Panc1 (cell line): ENCODE measurements around the gene CENPP. TPM values are rescaled to one million over a fixed set of nuclear protein-coding genes. Genes with fewer than 3 reads are reported as not detected.

Source experiments
- ATAC-seq: fragments of 200-7000 bp; cut with Tn5 transposase; 2 replicates; pipeline ENCODE4 v1.9.1; 2020; ENCODE audit warnings: mild to moderate bottlenecking, moderate library complexity
- BruUV-seq: library from RNA; stranded (reverse); fragments of 400-500 nt; replicated peaks from 2 replicates; lab custom pipeline; 2021; lab: Mats Ljungman, UMichigan
- CTCF ChIA-PET: fragments of 300-600 bp; sonication (Branson Sonifier 250); formaldehyde crosslinking; loops from one replicate; lab custom pipeline; 2022; ENCODE audit warnings: antibody characterized with exemption; lab: Charles Lee
- POLR2A ChIA-PET: fragments of 300-600 bp; sonication (Branson Sonifier 250); formaldehyde crosslinking; loops from one replicate; lab custom pipeline; 2022; ENCODE audit warnings: antibody characterized with exemption; lab: Charles Lee
- DNase-seq: peaks from one replicate; pipeline ENCODE4 v3.0.0-alpha.2; 2010; ENCODE audit warnings: low read depth, low spot score
- H3K27ac ChIP-seq: 2 replicates; pipeline ENCODE4 v1.5.1; 2011; ENCODE audit warnings: mild to moderate bottlenecking, low read length, inconsistent platforms
- H3K27me3 ChIP-seq: fragments of 200-500 bp; sonication (Bioruptor generic); 2 replicates; pipeline ENCODE4 v1.6.0; 2014; ENCODE audit warnings: low read length, inconsistent platforms; ENCODE audit not compliant: control insufficient read depth, insufficient read depth
- H3K36me3 ChIP-seq: fragments of 200-500 bp; sonication (Bioruptor generic); 2 replicates; pipeline ENCODE4 v1.5.1; 2014; ENCODE audit warnings: inconsistent platforms, mild to moderate bottlenecking, low read length, moderate library complexity; ENCODE audit not compliant: control insufficient read depth, insufficient read depth
- H3K4me1 ChIP-seq: 2 replicates; pipeline ENCODE4 v1.5.1; 2011; ENCODE audit warnings: inconsistent platforms, mild to moderate bottlenecking, low read length, moderate library complexity; ENCODE audit not compliant: control insufficient read depth, insufficient read depth
- H3K4me3 ChIP-seq, 2 experiments: 2 replicates each; pipeline ENCODE4 v1.5.1; 2011 to 2012; ENCODE audit warnings: low read depth in 2 of 2, low read length in 2 of 2, mild to moderate bottlenecking in 2 of 2, inconsistent platforms in 1 of 2, moderate library complexity in 1 of 2
- H3K9me3 ChIP-seq: fragments of 200-500 bp; sonication (Bioruptor generic); 2 replicates; pipeline ENCODE4 v1.5.1; 2014; ENCODE audit warnings: low read depth, mild to moderate bottlenecking, inconsistent platforms, low read length, moderate library complexity; ENCODE audit not compliant: control insufficient read depth, insufficient read depth
- POLR2AphosphoS5 ChIP-seq: IDR thresholded peaks from 2 replicates; pipeline ENCODE4 v1.6.1; 2012; ENCODE audit warnings: mild to moderate bottlenecking, low read depth, low read length, moderate library complexity
- SIN3A ChIP-seq: IDR thresholded peaks from 2 replicates; pipeline ENCODE4 v1.6.1; 2012; ENCODE audit warnings: low read depth, mild to moderate bottlenecking, low read length, moderate library complexity, borderline replicate concordance; ENCODE audit not compliant: insufficient read depth
- TCF7L2 ChIP-seq: IDR thresholded peaks from 2 replicates; pipeline ENCODE4 v1.6.1; 2011; ENCODE audit warnings: mild to moderate bottlenecking, low read depth, low read length, inconsistent platforms
- in situ Hi-C: cut with HindIII; loops from 2 replicates; pipeline ENCODE4 v1.10.0; 2016; ENCODE audit warnings: low sequenced_read_pairs, low pct_unique_long_range_greater_than_20kb
- intact Hi-C: fragments of 100-400 bp; cut with micrococcal nuclease; formaldehyde crosslinking; loops from one replicate; pipeline ENCODE4 v1.10.0; 2022; ENCODE audit not compliant: unreplicated experiment
- total RNA-seq: library from RNA; stranded (reverse); gene quantifications from one replicate; pipeline ENCODE4 v1.2.1, GENCODE V29; 2021; ENCODE audit not compliant: unreplicated experiment
- TF ChIP-seq, protein P1 (sequence below): fragments of 450-650 bp; IDR thresholded peaks from 2 replicates; pipeline ENCODE4 v1.5.1; 2017; ENCODE audit warnings: mild to moderate bottlenecking
- TF ChIP-seq, protein P2 (sequence below), 2 experiments: IDR thresholded peaks; 2 replicates each; pipeline ENCODE4 v1.6.1; 2011 to 2012; ENCODE audit warnings: low read depth in 2 of 2, control low read depth in 1 of 2, low read length in 1 of 2, mild to moderate bottlenecking in 1 of 2, moderate library complexity in 1 of 2; ENCODE audit not compliant: insufficient read depth in 1 of 2

Gene CENPP
- total RNA-seq, 1 experiment from 2014 or later: 6.7 TPM

DNA sequence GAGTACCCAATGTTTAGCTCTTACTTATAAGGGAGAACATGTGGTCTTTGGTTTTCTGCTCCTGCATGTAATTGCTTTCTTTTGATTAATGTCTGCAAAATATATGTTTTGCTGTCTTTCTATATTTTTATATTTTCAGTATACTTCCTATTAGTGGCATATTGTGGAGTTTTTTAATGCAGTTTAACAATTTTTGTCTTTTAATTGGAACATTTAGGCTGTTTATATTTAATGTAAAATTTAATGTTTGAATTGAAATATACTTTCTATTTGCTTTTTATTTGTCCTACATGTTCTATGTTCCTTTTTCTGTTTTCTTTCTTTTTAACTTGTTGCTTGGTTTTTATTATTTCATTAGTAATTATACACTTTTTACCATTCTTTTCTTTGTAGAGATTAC, 205.1 kb downstream of the CENPP start:
- TF ChIP-seq POLR2AphosphoS5: no peak
- TF ChIP-seq SIN3A: no peak
- TF ChIP-seq, protein P1, sequence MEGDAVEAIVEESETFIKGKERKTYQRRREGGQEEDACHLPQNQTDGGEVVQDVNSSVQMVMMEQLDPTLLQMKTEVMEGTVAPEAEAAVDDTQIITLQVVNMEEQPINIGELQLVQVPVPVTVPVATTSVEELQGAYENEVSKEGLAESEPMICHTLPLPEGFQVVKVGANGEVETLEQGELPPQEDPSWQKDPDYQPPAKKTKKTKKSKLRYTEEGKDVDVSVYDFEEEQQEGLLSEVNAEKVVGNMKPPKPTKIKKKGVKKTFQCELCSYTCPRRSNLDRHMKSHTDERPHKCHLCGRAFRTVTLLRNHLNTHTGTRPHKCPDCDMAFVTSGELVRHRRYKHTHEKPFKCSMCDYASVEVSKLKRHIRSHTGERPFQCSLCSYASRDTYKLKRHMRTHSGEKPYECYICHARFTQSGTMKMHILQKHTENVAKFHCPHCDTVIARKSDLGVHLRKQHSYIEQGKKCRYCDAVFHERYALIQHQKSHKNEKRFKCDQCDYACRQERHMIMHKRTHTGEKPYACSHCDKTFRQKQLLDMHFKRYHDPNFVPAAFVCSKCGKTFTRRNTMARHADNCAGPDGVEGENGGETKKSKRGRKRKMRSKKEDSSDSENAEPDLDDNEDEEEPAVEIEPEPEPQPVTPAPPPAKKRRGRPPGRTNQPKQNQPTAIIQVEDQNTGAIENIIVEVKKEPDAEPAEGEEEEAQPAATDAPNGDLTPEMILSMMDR: no peak
- TF ChIP-seq TCF7L2: no peak
- DNase-seq (no peak), ATAC-seq (no peak)
- ChIA-PET CTCF (no interaction called here), POLR2A (no interaction called here)
- intact Hi-C loops (no loop called here), in situ Hi-C loops (no loop called here)
- H3K36me3 ChIP-seq: no peaks in the 10 kb centered on the region
- H3K27me3 ChIP-seq: no peaks in the 10 kb centered on the region
- no TSS peak for BruUV-seq
- H3K4me3 ChIP-seq: no peak overlapping the region
- H3K4me1 ChIP-seq: no peaks in the 10 kb centered on the region
- H3K27ac ChIP-seq: no peak overlapping the region
- no peaks in the 10 kb centered on the region for H3K9me3 ChIP-seq

DNA sequence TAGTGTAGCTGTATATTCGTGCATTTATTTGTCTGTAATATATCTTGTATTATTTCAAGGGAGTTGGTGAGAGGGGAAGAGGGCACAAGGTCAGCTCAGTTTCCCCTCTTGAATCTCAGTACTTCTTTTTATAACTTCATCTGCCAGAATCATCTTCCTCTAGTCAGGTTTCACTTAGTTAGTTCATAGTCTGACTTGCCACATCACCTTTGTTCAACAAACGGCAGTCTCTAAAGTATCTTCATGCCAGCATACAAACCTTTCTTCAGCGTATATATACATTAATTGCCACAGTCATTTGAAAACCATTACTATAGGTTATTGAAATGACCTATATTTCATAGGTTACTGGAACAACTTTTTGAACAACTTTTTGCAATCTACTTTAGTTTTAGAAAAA, 208.5 kb downstream of the CENPP start:
- intact Hi-C loops: no loop called here

More for the DNA sequence above, 208.5 kb downstream of the CENPP start:
- ChIA-PET POLR2A (no interaction called here), CTCF (no interaction called here)
- Histone ChIP-seq H3K9me3 (no peaks in the 10 kb centered on the region), H3K4me3 (no peak overlapping the region), H3K27me3 (no peaks in the 10 kb centered on the region), H3K36me3 (no peaks in the 10 kb centered on the region), H3K27ac (no peak overlapping the region), H3K4me1 (no peaks in the 10 kb centered on the region)
- BruUV-seq: no TSS peak
- in situ Hi-C loops: no loop called here
- DNase-seq: no peak
- no peak for ATAC-seq
- no peak for TF ChIP-seq POLR2AphosphoS5
- no peak for TF ChIP-seq SIN3A
- TF ChIP-seq, protein P1: no peak
- TF ChIP-seq TCF7L2: no peak
- TF ChIP-seq, protein P2, sequence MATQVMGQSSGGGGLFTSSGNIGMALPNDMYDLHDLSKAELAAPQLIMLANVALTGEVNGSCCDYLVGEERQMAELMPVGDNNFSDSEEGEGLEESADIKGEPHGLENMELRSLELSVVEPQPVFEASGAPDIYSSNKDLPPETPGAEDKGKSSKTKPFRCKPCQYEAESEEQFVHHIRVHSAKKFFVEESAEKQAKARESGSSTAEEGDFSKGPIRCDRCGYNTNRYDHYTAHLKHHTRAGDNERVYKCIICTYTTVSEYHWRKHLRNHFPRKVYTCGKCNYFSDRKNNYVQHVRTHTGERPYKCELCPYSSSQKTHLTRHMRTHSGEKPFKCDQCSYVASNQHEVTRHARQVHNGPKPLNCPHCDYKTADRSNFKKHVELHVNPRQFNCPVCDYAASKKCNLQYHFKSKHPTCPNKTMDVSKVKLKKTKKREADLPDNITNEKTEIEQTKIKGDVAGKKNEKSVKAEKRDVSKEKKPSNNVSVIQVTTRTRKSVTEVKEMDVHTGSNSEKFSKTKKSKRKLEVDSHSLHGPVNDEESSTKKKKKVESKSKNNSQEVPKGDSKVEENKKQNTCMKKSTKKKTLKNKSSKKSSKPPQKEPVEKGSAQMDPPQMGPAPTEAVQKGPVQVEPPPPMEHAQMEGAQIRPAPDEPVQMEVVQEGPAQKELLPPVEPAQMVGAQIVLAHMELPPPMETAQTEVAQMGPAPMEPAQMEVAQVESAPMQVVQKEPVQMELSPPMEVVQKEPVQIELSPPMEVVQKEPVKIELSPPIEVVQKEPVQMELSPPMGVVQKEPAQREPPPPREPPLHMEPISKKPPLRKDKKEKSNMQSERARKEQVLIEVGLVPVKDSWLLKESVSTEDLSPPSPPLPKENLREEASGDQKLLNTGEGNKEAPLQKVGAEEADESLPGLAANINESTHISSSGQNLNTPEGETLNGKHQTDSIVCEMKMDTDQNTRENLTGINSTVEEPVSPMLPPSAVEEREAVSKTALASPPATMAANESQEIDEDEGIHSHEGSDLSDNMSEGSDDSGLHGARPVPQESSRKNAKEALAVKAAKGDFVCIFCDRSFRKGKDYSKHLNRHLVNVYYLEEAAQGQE (IDR thresholded peaks at IDR 0.05; ENCODE audit: insufficient read depth in 1 of 2, low read depth in 2 of 2, low read length in 1 of 2): no peak
